Measurements from ENCODE around the gene DYRK1B.

The DYRK1B gene

GRCh38 chr19:39864118-39864517 is 30.2 kb upstream of the DYRK1B start:
- in situ Hi-C loops (cut with MboI; ENCODE audit: low sequenced_read_pairs), result no loop called here

- in situ Hi-C loops (cut with MboI; ENCODE audit: low sequenced_read_pairs), result no loop called here
These were observed 24.6 kb upstream of the DYRK1B start for GRCh38 chr19:39858541-39858940.

- in situ Hi-C loops (cut with MboI; ENCODE audit: low sequenced_read_pairs), result no loop called here
These were observed 18.9 kb upstream of the DYRK1B start for GRCh38 chr19:39852882-39853281.

GRCh38 chr19:39850892-39851291 is 16.9 kb upstream of the DYRK1B start:
- in situ Hi-C loops (cut with MboI; ENCODE audit: low sequenced_read_pairs), result no loop called here

- in situ Hi-C loops (cut with MboI; ENCODE audit: low sequenced_read_pairs), result no loop called here
These were observed 14.4 kb upstream of the DYRK1B start for GRCh38 chr19:39848392-39848791.

- in situ Hi-C loops (cut with MboI; ENCODE audit: low sequenced_read_pairs), result no loop called here
These were observed 13.6 kb upstream of the DYRK1B start for GRCh38 chr19:39847525-39847924.

GRCh38 chr19:39846678-39847486 is 12.9 kb upstream of the DYRK1B start:
- in situ Hi-C loops (cut with MboI; ENCODE audit: low sequenced_read_pairs), result no loop called here

GRCh38 chr19:39845933-39846677 is 12.1 kb upstream of the DYRK1B start, which contains the start of gene FBL:
Gene FBL (minus strand): TSS chr19:39846379. CDS start chr19:39846300, 79 bp downstream.
- in situ Hi-C loops (cut with MboI; ENCODE audit: low sequenced_read_pairs), result no loop called here

- in situ Hi-C loops (cut with MboI; ENCODE audit: low sequenced_read_pairs), result no loop called here
These were observed 11.6 kb upstream of the DYRK1B start for GRCh38 chr19:39845584-39845932.

GRCh38 chr19:39845172-39845571 is 11.2 kb upstream of the DYRK1B start:
- in situ Hi-C loops (cut with MboI; ENCODE audit: low sequenced_read_pairs), result no loop called here

- in situ Hi-C loops (cut with MboI; ENCODE audit: low sequenced_read_pairs), result no loop called here
These were observed 10.2 kb upstream of the DYRK1B start for GRCh38 chr19:39843919-39844793.

- in situ Hi-C loops (cut with MboI; ENCODE audit: low sequenced_read_pairs), result no loop called here
These were observed 8.9 kb upstream of the DYRK1B start for GRCh38 chr19:39842693-39843435.

- in situ Hi-C loops (cut with MboI; ENCODE audit: low sequenced_read_pairs), result no loop called here
These were observed 7.1 kb upstream of the DYRK1B start for GRCh38 chr19:39841041-39841440.

- in situ Hi-C loops (cut with MboI; ENCODE audit: low sequenced_read_pairs), result no loop called here
These were observed 6.5 kb upstream of the DYRK1B start for GRCh38 chr19:39840492-39840891.

GRCh38 chr19:39839678-39840327 is 5.8 kb upstream of the DYRK1B start:
- in situ Hi-C loops (cut with MboI; ENCODE audit: low sequenced_read_pairs), result no loop called here

- in situ Hi-C loops (cut with MboI; ENCODE audit: low sequenced_read_pairs), result no loop called here
These were observed 4.6 kb upstream of the DYRK1B start for GRCh38 chr19:39838569-39838968.

- in situ Hi-C loops (cut with MboI; ENCODE audit: low sequenced_read_pairs), result no loop called here
These were observed 4.0 kb upstream of the DYRK1B start for GRCh38 chr19:39837978-39838377.

GRCh38 chr19:39834287-39834841 is 402 bp upstream of the DYRK1B start:
- in situ Hi-C loops (cut with MboI; ENCODE audit: low sequenced_read_pairs), result no loop called here

GRCh38 chr19:39833160-39833463 is 850 bp downstream of the DYRK1B start:
- in situ Hi-C loops (cut with MboI; ENCODE audit: low sequenced_read_pairs), result no loop called here

Data from hTERT RPE-1 (cell line).